Transverse colon (tissue), 4 donors: ENCODE results near the gene SMIM5. TPM values are rescaled to one million over a fixed set of nuclear protein-coding genes. Genes with fewer than 3 reads are reported as not detected.
"Not testable (repeated sequence)": the region's sequence is repeated elsewhere in the genome, so short reads cannot be mapped to it uniquely, and the experiment has no call there.

Experiments
- DNase-seq: peaks from one replicate; pipeline ENCODE4 v3.0.0-alpha.2; 2019
- H3K27ac ChIP-seq, 4 donors: fragments of 200-600 bp; sonication (generic); 2 replicates each; pipeline ENCODE4 v1.5.1; 2016 to 2018; ENCODE audit warnings: inconsistent platforms in 4 of 4
- H3K27me3 ChIP-seq: fragments of 200-600 bp; sonication (generic); 2 replicates; pipeline ENCODE4 v1.5.1; 2017; ENCODE audit warnings: inconsistent platforms
- H3K36me3 ChIP-seq, 4 donors: fragments of 200-600 bp; sonication (generic); 2 replicates each; pipeline ENCODE4 v1.5.1; 2017 to 2019; ENCODE audit warnings: inconsistent platforms in 4 of 4
- H3K4me1 ChIP-seq, 4 donors: fragments of 200-600 bp; sonication (generic); 2 replicates each; pipeline ENCODE4 v1.5.1; 2017 to 2020; ENCODE audit warnings: inconsistent platforms in 4 of 4
- H3K4me3 ChIP-seq, 4 donors: fragments of 200-600 bp; sonication (generic); 1 replicate in 1 of 4; 2 replicates in 3 of 4; pipeline versions ENCODE4 v1.5.1 to v1.6.1; 2017 to 2019; ENCODE audit warnings: inconsistent platforms in 4 of 4
- H3K9me3 ChIP-seq, 2 donors: fragments of 200-600 bp; sonication (generic); 2 replicates each; pipeline ENCODE4 v1.5.1; 2017 to 2019; ENCODE audit warnings: inconsistent platforms in 2 of 2
- EP300 ChIP-seq: sonication (generic); formaldehyde crosslinking; IDR thresholded peaks from one replicate; pipeline ENCODE4 v1.6.1; 2017; ENCODE audit warnings: antibody characterized with exemption, low read depth
- POLR2A ChIP-seq: fragments of 450-650 bp; IDR thresholded peaks from one replicate; pipeline ENCODE4 v1.6.1; 2016; ENCODE audit warnings: antibody characterized with exemption, mild to moderate bottlenecking, moderate library complexity
- POLR2AphosphoS5 ChIP-seq, 3 donors: sonication (generic); formaldehyde crosslinking; IDR thresholded peaks; one replicate each; pipeline ENCODE4 v1.6.1; 2016; ENCODE audit warnings: antibody characterized with exemption in 3 of 3
- WGBS, 2 donors: methylation state at CpG; one replicate each; pipeline ENCODE4 v1.1.5; 2018; ENCODE audit warnings: low coverage in 1 of 2; 5-methylcytosine and 5-hydroxymethylcytosine counted together
- in situ Hi-C, 4 donors: fragments of 200-750 bp; cut with MboI; loops; one replicate each; pipeline versions ENCODE4 v1.15.0 to v1.15.1; 2017; ENCODE audit warnings: low sequenced_read_pairs in 3 of 4, low pct_ligation_motif_present in 1 of 4, low pct_unique_long_range_greater_than_20kb in 1 of 4
- intact Hi-C: fragments of 100-400 bp; cut with DNase I; formaldehyde crosslinking; loops from one replicate; pipeline ENCODE4 v1.15.1; 2023; ENCODE audit warnings: low total_unique reads
- total RNA-seq, 4 donors: library from RNA; depleted of rRNA; stranded (reverse); fragments of >200 nt; gene quantifications; one replicate each; pipeline ENCODE4 v1.1.0, GENCODE V29; 2016
- TF ChIP-seq, protein P1 (sequence below), 5 experiments: fragments of 200-600 bp in 3 of 5; fragments of 450-650 bp in 2 of 5; sonication (generic) in 3 of 5; IDR thresholded peaks; 1 replicate in 2 of 5; 2 replicates in 3 of 5; pipeline ENCODE4 v1.5.1; 2016 to 2017; ENCODE audit warnings: antibody characterized with exemption in 5 of 5, inconsistent platforms in 3 of 5, mild to moderate bottlenecking in 2 of 5, moderate library complexity in 1 of 5

Gene SMIM5
- total RNA-seq, 4 donors from 2014 or later = 31.3 to 71.4 (median 50.0) TPM; not detected in 1

GRCh38 chr17:75590849-75591721, 42.1 kb upstream of the SMIM5 start:
- 88 to 96% methylated on average over 5 to 12 of the region's 12 CpGs for WGBS, 2 donors
- Histone ChIP-seq H3K4me1 (peaks cover 9 to 28% (median 22%) of the 10 kb centered on the region in 4 donors), H3K27ac (no peak overlapping the region), H3K9me3 (no peaks in the 10 kb centered on the region), H3K27me3 (no peaks in the 10 kb centered on the region), H3K4me3 (no peak overlapping the region), H3K36me3 (no peaks in the 10 kb centered on the region)
- no peak for DNase-seq
- intact Hi-C loops = loop anchor here (5.0 kb wide), 1 partner anchor 169 kb away; no protein-coding TSS in a partner anchor
- in situ Hi-C loops = loop anchor here in 1 of 4 donors (10.0 kb wide), 1 partner anchor 166 kb away; no protein-coding TSS in a partner anchor
- TF ChIP-seq, protein P1, sequence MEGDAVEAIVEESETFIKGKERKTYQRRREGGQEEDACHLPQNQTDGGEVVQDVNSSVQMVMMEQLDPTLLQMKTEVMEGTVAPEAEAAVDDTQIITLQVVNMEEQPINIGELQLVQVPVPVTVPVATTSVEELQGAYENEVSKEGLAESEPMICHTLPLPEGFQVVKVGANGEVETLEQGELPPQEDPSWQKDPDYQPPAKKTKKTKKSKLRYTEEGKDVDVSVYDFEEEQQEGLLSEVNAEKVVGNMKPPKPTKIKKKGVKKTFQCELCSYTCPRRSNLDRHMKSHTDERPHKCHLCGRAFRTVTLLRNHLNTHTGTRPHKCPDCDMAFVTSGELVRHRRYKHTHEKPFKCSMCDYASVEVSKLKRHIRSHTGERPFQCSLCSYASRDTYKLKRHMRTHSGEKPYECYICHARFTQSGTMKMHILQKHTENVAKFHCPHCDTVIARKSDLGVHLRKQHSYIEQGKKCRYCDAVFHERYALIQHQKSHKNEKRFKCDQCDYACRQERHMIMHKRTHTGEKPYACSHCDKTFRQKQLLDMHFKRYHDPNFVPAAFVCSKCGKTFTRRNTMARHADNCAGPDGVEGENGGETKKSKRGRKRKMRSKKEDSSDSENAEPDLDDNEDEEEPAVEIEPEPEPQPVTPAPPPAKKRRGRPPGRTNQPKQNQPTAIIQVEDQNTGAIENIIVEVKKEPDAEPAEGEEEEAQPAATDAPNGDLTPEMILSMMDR (IDR thresholded peaks at IDR 0.05) = no peak
- TF ChIP-seq POLR2A (no peak), POLR2AphosphoS5 (IDR thresholded peaks at IDR 0.05) (no peak), EP300 (no peak)

DNA sequence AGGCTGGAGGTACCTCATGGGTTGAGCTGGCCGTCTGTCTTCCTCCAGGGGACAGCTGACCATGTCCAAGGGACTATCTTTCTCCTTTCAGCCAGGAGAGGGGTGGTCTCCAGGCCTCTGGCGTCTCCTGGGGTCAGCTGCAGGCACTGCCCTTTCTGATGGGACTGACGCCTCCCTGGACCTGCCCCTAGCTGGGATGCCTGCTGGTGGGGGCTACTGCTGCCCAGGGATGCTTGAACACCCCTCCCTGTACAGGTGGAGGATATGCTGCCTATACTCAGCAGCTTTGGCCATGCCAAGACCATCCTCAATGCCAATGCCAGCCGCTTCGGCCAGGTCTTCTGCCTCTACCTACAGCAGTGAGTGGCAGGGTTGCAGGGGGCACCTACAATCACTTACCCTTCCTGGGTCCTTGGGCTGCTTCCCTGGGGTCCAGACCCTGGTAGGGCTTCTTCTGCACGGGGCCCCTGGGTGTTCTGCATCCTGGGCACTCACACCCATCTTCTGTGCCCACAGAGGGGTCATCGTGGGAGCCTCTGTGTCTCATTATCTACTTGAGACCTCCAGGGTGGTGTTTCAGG, 41.4 kb upstream of the SMIM5 start:
- Histone ChIP-seq H3K36me3 (no peaks in the 10 kb centered on the region), H3K4me3 (no peak overlapping the region), H3K9me3 (no peaks in the 10 kb centered on the region), H3K27me3 (no peaks in the 10 kb centered on the region), H3K4me1 (peaks cover 9 to 28% (median 22%) of the 10 kb centered on the region in 4 donors), H3K27ac (no peak overlapping the region)
- no peak for DNase-seq
- TF ChIP-seq POLR2A (no peak), POLR2AphosphoS5 (IDR thresholded peaks at IDR 0.05) (no peak), EP300 (no peak)
- TF ChIP-seq, protein P1 (IDR thresholded peaks at IDR 0.05) = no peak
- in situ Hi-C loops (loop anchor here in 1 of 4 donors (10.0 kb wide), 1 partner anchor 167 kb away; no protein-coding TSS in a partner anchor), intact Hi-C loops (loop anchor here (5.0 kb wide), 1 partner anchor 170 kb away; no protein-coding TSS in a partner anchor)
- 93% methylated on average over 7 of the region's 7 CpGs; no CpG with 5 or more reads in 1 of the 2 donors for WGBS, 2 donors

DNA sequence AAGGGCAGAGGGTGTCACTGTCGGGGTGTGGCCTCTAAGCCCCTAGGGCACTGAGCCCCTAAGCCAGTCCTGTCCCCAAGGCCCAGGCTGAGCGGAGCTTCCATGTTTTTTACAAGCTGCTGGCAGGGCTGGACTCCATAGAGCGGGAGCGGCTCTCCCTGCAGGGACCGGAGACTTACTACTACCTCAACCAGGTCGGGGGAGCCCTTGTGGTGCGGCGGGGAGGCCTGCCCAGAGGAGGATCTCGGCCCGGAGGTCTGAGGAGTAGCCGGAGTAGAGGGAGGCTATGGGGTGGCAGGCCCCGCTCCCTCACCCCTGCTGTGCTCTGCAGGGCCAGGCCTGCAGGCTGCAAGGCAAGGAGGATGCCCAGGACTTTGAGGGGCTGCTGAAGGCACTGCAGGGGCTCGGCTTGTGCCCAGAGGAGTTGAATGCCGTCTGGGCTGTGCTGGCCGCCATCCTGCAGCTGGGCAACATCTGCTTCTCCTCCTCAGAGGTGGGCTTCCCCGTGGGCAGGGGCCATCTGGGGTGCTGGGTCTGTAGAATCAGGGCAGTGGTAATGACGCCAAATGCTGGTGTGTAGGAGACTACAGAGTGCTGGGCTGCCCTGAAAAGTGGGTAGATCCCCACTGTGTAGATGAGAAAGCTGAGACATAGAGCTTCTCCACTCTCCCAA, 40.8 kb upstream of the SMIM5 start:
- in situ Hi-C loops = loop anchor here in 1 of 4 donors (10.0 kb wide), 1 partner anchor 168 kb away; no protein-coding TSS in a partner anchor
- H3K4me1 ChIP-seq = peaks cover 3 to 22% (median 16%) of the 10 kb centered on the region in 4 donors
- H3K4me3 ChIP-seq = no peak overlapping the region
- intact Hi-C loops = loop anchor here (5.0 kb wide), 1 partner anchor 170 kb away; no protein-coding TSS in a partner anchor
- 88% methylated on average over 11 of the region's 17 CpGs; no CpG with 5 or more reads in 1 of the 2 donors for WGBS, 2 donors
- no peaks in the 10 kb centered on the region for H3K9me3 ChIP-seq
- H3K27me3 ChIP-seq = no peaks in the 10 kb centered on the region
- H3K27ac ChIP-seq = no peak overlapping the region
- no peaks in the 10 kb centered on the region for H3K36me3 ChIP-seq
- DNase-seq = no peak
- no peak for TF ChIP-seq EP300
- TF ChIP-seq POLR2A = no peak
- TF ChIP-seq, protein P1 (IDR thresholded peaks at IDR 0.05) = no peak
- TF ChIP-seq POLR2AphosphoS5 (IDR thresholded peaks at IDR 0.05) = no peak

DNA sequence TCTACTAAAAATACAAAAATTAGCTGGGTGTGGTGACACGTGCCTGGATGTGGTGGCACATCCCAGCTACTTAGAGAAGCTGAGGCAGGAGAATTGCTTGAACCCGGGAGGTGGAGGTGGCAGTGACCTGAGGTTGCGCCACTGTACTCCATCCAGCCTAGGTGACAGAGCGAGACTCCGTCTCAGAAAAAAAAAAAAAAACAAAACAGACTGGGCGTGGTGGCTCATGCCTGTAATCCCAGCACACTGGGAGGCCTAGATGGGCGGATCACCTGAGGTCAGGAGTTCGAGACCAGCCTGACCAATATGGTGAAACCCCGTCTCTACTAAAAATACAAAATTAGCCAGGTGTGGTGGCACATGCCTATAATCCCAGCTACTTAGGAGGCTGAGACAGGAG, 39.8 kb upstream of the SMIM5 start:
- DNase-seq, H3K27ac ChIP-seq, H3K4me3 ChIP-seq, H3K36me3 ChIP-seq, H3K27me3 ChIP-seq, H3K9me3 ChIP-seq: not testable (repeated sequence)
- in situ Hi-C loops = loop anchor here in 1 of 4 donors (10.0 kb wide), 1 partner anchor 169 kb away; no protein-coding TSS in a partner anchor
- intact Hi-C loops = loop anchor here (5.0 kb wide), 1 partner anchor 171 kb away; no protein-coding TSS in a partner anchor
- H3K4me1 ChIP-seq = peaks cover 0 to 13% (median 9%) of the 10 kb centered on the region in 4 donors
- WGBS, 2 donors = 87 to 90% methylated on average over 2 to 9 of the region's 9 CpGs
